CD8-positive, alpha-beta memory T cell (primary cell): ENCODE data around the gene PIEZO2. TPM values are rescaled to one million over a fixed set of nuclear protein-coding genes. Genes with fewer than 3 reads are reported as not detected.

Source experiments
- CTCF ChIA-PET: fragments of 350-600 bp; sonication (Branson Sonifier 250); formaldehyde crosslinking; loops from one replicate; lab custom pipeline; 2021; ENCODE audit warnings: antibody characterized with exemption; lab: Charles Lee
- POLR2A ChIA-PET: fragments of 350-600 bp; sonication (Branson Sonifier 250); formaldehyde crosslinking; loops from one replicate; lab custom pipeline; 2021; ENCODE audit warnings: antibody characterized with exemption; lab: Charles Lee
- DNase-seq, 5 donors: peaks; one replicate each; pipeline versions ENCODE4 v3.0.0 to v3.0.0-alpha.2; 2020 to 2022; ENCODE audit warnings: mixed read lengths in 1 of 5
- H3K27ac ChIP-seq: one replicate; pipeline ENCODE4 v1.7.0; 2013; ENCODE audit warnings: low read depth, mild to moderate bottlenecking, low read length, moderate library complexity
- H3K27me3 ChIP-seq: 2 replicates; pipeline ENCODE4 v1.7.0; 2013; ENCODE audit warnings: low read length, mild to moderate bottlenecking; ENCODE audit not compliant: insufficient read depth, poor library complexity, severe bottlenecking
- H3K36me3 ChIP-seq: 2 replicates; pipeline ENCODE4 v1.7.0; 2013; ENCODE audit warnings: mild to moderate bottlenecking, low read length, moderate library complexity; ENCODE audit not compliant: insufficient read depth
- H3K4me1 ChIP-seq: 2 replicates; pipeline ENCODE4 v1.7.0; 2013; ENCODE audit warnings: mild to moderate bottlenecking, low read length, moderate library complexity; ENCODE audit not compliant: insufficient read depth
- H3K4me3 ChIP-seq: 2 replicates; pipeline ENCODE4 v1.7.0; 2013; ENCODE audit warnings: mild to moderate bottlenecking, low read length
- H3K9me3 ChIP-seq: 2 replicates; pipeline ENCODE4 v1.7.0; 2013; ENCODE audit warnings: mild to moderate bottlenecking, low read length
- H3K27ac Mint-ChIP-seq, 8 donors: one replicate each; pipeline ENCODE4 v1.8.0; 2020 to 2021; ENCODE audit warnings: mixed read lengths in 8 of 8, mild to moderate bottlenecking in 6 of 8, inconsistent platforms in 3 of 8, moderate library complexity in 3 of 8
- H3K27me3 Mint-ChIP-seq, 2 donors: one replicate each; pipeline ENCODE4 v1.8.0; 2020 to 2021; ENCODE audit warnings: mixed read lengths in 2 of 2, mild to moderate bottlenecking in 1 of 2, moderate library complexity in 1 of 2
- H3K36me3 Mint-ChIP-seq, 3 donors: one replicate each; pipeline ENCODE4 v1.8.0; 2020 to 2021; ENCODE audit warnings: mixed read lengths in 3 of 3, inconsistent platforms in 1 of 3, mild to moderate bottlenecking in 1 of 3
- H3K4me1 Mint-ChIP-seq, 3 donors: one replicate each; pipeline ENCODE4 v1.8.0; 2020 to 2021; ENCODE audit warnings: mixed read lengths in 3 of 3, inconsistent platforms in 1 of 3, mild to moderate bottlenecking in 1 of 3
- H3K4me3 Mint-ChIP-seq, 7 donors: one replicate each; pipeline ENCODE4 v1.8.0; 2020 to 2021; ENCODE audit warnings: mixed read lengths in 7 of 7, mild to moderate bottlenecking in 6 of 7, moderate library complexity in 4 of 7, inconsistent platforms in 2 of 7
- H3K9me3 Mint-ChIP-seq, 5 donors: one replicate each; pipeline ENCODE4 v1.8.0; 2020 to 2022; ENCODE audit warnings: mixed read lengths in 5 of 5, mild to moderate bottlenecking in 3 of 5, moderate library complexity in 2 of 5, inconsistent platforms in 1 of 5
- polyA plus RNA-seq: library from polyadenylated mRNA; unstranded; fragments of 300-500 nt; fragmentation: Illumina TruSeq; gene quantifications from one replicate; pipeline ENCODE4 v1.2.3, GENCODE V29; 2021
- total RNA-seq, 2 experiments: library from RNA; stranded (reverse); gene quantifications; one replicate each; pipeline ENCODE4 v1.2.3, GENCODE V29; 2021

The PIEZO2 gene
- total and polyA plus RNA-seq, 3 experiments from 2014 or later = not detected

DNA sequence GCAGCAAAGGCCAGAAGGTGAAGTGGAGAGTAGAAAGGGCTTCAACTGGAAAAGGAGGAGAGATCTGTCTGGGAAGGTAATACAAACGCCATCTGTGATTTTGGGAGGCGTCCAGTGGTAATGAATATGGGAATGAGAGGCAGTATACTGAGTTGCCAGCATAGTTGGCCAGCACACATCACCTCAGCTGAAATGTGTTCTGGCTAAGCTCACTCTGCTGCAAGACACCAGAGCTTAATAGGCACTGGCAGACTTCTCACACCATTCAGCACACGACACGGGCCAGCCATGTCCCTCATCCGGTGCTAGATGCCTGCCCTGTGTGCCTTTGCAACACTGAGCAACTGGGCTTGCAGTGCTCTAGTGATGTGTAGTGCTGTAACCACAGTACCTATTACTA, 277.1 kb downstream of the PIEZO2 start:
- Mint-ChIP-seq H3K9me3 (peaks cover 0 to 2% (median 0%) of the 10 kb centered on the region in 5 donors), H3K27ac (no peak overlapping the region), H3K4me3 (no peak overlapping the region), H3K36me3 (no peaks in the 10 kb centered on the region), H3K4me1 (no peaks in the 10 kb centered on the region), H3K27me3 (peaks cover 2 to 14% of the 10 kb centered on the region in 2 donors)
- Histone ChIP-seq H3K4me1 (no peaks in the 10 kb centered on the region), H3K27me3 (no peaks in the 10 kb centered on the region), H3K4me3 (no peak overlapping the region), H3K36me3 (no peaks in the 10 kb centered on the region), H3K9me3 (no peaks in the 10 kb centered on the region), H3K27ac (no peak overlapping the region)
- no peak for DNase-seq
- ChIA-PET CTCF (no interaction called here), POLR2A (no interaction called here)

GRCh38 chr18:10864722-10865121, 284.6 kb downstream of the PIEZO2 start:
- Mint-ChIP-seq H3K36me3 (no peaks in the 10 kb centered on the region), H3K9me3 (peaks cover 0 to 4% (median 2%) of the 10 kb centered on the region in 5 donors), H3K4me3 (no peak overlapping the region), H3K27ac (peak overlapping the region in 1 of 8 donors; percentile 46), H3K4me1 (no peaks in the 10 kb centered on the region), H3K27me3 (peaks cover 2 to 4% of the 10 kb centered on the region in 2 donors)
- Histone ChIP-seq H3K4me1 (no peaks in the 10 kb centered on the region), H3K36me3 (no peaks in the 10 kb centered on the region), H3K27ac (no peak overlapping the region), H3K9me3 (no peaks in the 10 kb centered on the region), H3K27me3 (no peaks in the 10 kb centered on the region), H3K4me3 (no peak overlapping the region)
- ChIA-PET POLR2A (no interaction called here), CTCF (no interaction called here)
- no peak for DNase-seq

DNA sequence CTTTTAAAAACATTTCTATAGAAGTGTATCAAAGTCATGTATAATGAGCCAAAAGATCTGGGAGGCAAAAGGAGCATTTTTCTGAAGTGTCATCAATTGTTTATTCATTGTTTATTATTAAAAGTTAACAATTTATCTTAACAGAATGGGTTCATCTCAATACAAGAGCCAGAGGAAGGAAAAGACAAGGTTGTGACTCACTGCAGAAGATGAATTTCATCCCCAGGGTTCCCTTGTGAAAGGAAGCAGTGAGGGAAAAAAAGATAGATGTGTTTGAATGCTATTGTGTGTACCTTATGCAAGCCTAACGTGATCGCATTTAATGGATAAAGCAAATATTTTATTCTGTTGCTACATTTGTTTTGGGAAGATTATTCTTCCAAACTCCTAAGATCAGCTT, 286.3 kb downstream of the PIEZO2 start:
- POLR2A ChIA-PET = no interaction called here
- Histone ChIP-seq H3K4me3 (no peak overlapping the region), H3K27me3 (no peaks in the 10 kb centered on the region), H3K27ac (no peak overlapping the region), H3K4me1 (no peaks in the 10 kb centered on the region), H3K9me3 (no peaks in the 10 kb centered on the region), H3K36me3 (no peaks in the 10 kb centered on the region)
- DNase-seq = no peak
- Mint-ChIP-seq H3K4me3 (no peak overlapping the region), H3K9me3 (peaks cover 0 to 4% (median 2%) of the 10 kb centered on the region in 5 donors), H3K27ac (no peak overlapping the region), H3K4me1 (no peaks in the 10 kb centered on the region), H3K36me3 (no peaks in the 10 kb centered on the region), H3K27me3 (peaks cover 0 to 4% of the 10 kb centered on the region in 2 donors)
- CTCF ChIA-PET = no interaction called here

DNA sequence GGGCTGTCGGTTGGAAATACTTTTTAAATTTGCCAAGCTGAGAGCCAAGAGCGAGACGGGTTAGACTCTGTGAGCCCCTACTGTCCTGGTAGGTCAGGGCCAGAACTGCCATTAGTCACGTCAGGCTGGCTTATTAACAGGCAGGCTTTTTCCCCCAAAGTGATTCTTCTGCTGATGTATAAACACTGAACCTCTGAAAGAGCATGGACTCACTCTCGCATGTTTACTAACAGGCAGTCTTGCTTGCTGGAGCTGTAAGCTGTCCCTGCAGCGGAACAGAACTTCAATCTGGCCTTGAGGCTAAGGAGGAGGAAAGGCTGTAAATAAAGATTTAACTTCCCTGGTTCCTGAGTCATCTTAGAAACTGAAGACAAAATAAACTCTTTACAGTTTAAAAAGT, 288.4 kb downstream of the PIEZO2 start:
- Histone ChIP-seq H3K9me3 (no peaks in the 10 kb centered on the region), H3K4me3 (no peak overlapping the region), H3K4me1 (no peaks in the 10 kb centered on the region), H3K27ac (no peak overlapping the region), H3K36me3 (no peaks in the 10 kb centered on the region), H3K27me3 (no peaks in the 10 kb centered on the region)
- Mint-ChIP-seq H3K4me3 (no peak overlapping the region), H3K27ac (no peak overlapping the region), H3K36me3 (no peaks in the 10 kb centered on the region), H3K4me1 (no peaks in the 10 kb centered on the region), H3K27me3 (peaks cover 0 to 4% of the 10 kb centered on the region in 2 donors), H3K9me3 (peaks cover 0 to 4% (median 2%) of the 10 kb centered on the region in 5 donors)
- POLR2A ChIA-PET = no interaction called here
- DNase-seq = no peak
- CTCF ChIA-PET = no interaction called here

GRCh38 chr18:10860382-10860781, 289.0 kb downstream of the PIEZO2 start:
- ChIA-PET POLR2A (no interaction called here), CTCF (no interaction called here)
- no peak overlapping the region for H3K4me3 Mint-ChIP-seq
- no peaks in the 10 kb centered on the region for H3K4me1 Mint-ChIP-seq
- Histone ChIP-seq H3K36me3 (no peaks in the 10 kb centered on the region), H3K27me3 (no peaks in the 10 kb centered on the region), H3K4me1 (no peaks in the 10 kb centered on the region), H3K4me3 (no peak overlapping the region), H3K27ac (no peak overlapping the region), H3K9me3 (no peaks in the 10 kb centered on the region)
- H3K27me3 Mint-ChIP-seq = peaks cover 0 to 4% of the 10 kb centered on the region in 2 donors
- H3K36me3 Mint-ChIP-seq = no peaks in the 10 kb centered on the region
- H3K27ac Mint-ChIP-seq = no peak overlapping the region
- no peak for DNase-seq
- peaks cover 0 to 4% (median 2%) of the 10 kb centered on the region in 5 donors for H3K9me3 Mint-ChIP-seq

- H3K36me3 Mint-ChIP-seq = no peaks in the 10 kb centered on the region
- no peaks in the 10 kb centered on the region for H3K9me3 ChIP-seq
Observed at GRCh38 chr18:10858477-10858876, 290.9 kb downstream of the PIEZO2 start.

DNA sequence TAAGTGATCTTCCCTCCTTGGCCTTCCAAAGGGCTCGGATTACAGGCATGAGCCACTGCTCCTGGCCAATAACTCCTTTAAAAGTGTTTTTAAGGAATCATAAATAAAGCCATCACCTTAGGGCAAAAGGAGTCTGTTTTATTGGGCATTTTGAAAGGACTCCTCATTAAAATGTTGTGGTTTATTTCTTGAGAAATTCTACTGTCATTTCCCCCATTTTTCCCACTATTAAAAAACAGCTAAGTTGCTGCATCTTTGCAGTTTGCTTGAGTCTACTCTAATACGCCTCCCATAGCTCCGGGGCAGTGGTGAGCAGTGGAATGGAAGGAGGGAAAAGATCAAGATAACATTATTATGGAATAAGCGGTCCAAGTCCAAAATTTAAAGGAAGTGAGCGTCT, 293.2 kb downstream of the PIEZO2 start:
- peaks cover 0 to 4% of the 10 kb centered on the region in 2 donors for H3K27me3 Mint-ChIP-seq
- Histone ChIP-seq H3K27ac (no peak overlapping the region), H3K4me1 (no peaks in the 10 kb centered on the region), H3K27me3 (no peaks in the 10 kb centered on the region), H3K4me3 (no peak overlapping the region), H3K36me3 (no peaks in the 10 kb centered on the region), H3K9me3 (no peaks in the 10 kb centered on the region)
- H3K9me3 Mint-ChIP-seq = no peaks in the 10 kb centered on the region
- no peak overlapping the region for H3K27ac Mint-ChIP-seq
- no peak overlapping the region for H3K4me3 Mint-ChIP-seq
- H3K36me3 Mint-ChIP-seq = no peaks in the 10 kb centered on the region
- no peak for DNase-seq
- H3K4me1 Mint-ChIP-seq = no peaks in the 10 kb centered on the region
- CTCF ChIA-PET = no interaction called here
- POLR2A ChIA-PET = no interaction called here

More at GRCh38 chr18:10858477-10858876, 290.9 kb downstream of the PIEZO2 start:
- Mint-ChIP-seq H3K4me3 (no peak overlapping the region), H3K27me3 (peaks cover 0 to 4% of the 10 kb centered on the region in 2 donors), H3K4me1 (no peaks in the 10 kb centered on the region), H3K27ac (no peak overlapping the region), H3K9me3 (no peaks in the 10 kb centered on the region)
- Histone ChIP-seq H3K4me3 (no peak overlapping the region), H3K27ac (no peak overlapping the region), H3K4me1 (no peaks in the 10 kb centered on the region), H3K27me3 (no peaks in the 10 kb centered on the region), H3K36me3 (no peaks in the 10 kb centered on the region)
- POLR2A ChIA-PET = no interaction called here
- CTCF ChIA-PET = no interaction called here
- DNase-seq = no peak

- Histone ChIP-seq H3K4me1 (no peaks in the 10 kb centered on the region), H3K36me3 (no peaks in the 10 kb centered on the region), H3K27me3 (no peaks in the 10 kb centered on the region), H3K9me3 (no peaks in the 10 kb centered on the region), H3K27ac (no peak overlapping the region), H3K4me3 (no peak overlapping the region)
- Mint-ChIP-seq H3K27me3 (no peaks in the 10 kb centered on the region), H3K4me3 (no peak overlapping the region), H3K36me3 (no peaks in the 10 kb centered on the region), H3K4me1 (no peaks in the 10 kb centered on the region), H3K9me3 (peaks cover 0 to 2% (median 0%) of the 10 kb centered on the region in 5 donors), H3K27ac (no peak overlapping the region)
- no peak for DNase-seq
- POLR2A ChIA-PET = no interaction called here
- CTCF ChIA-PET = no interaction called here
Observed at GRCh38 chr18:10852385-10853303, 296.7 kb downstream of the PIEZO2 start.
